Common myeloid progenitor, CD34-positive (primary cell): Measurements from ENCODE around the gene HNRNPH1.

ENCODE experiments used
- CTCF ChIA-PET: fragments of 350-600 bp; sonication (Branson Sonifier 250); formaldehyde crosslinking; loops from one replicate; lab custom pipeline; 2021; ENCODE audit warnings: antibody characterized with exemption; lab: Charles Lee
- POLR2A ChIA-PET: fragments of 350-600 bp; sonication (Branson Sonifier 250); formaldehyde crosslinking; loops from one replicate; lab custom pipeline; 2021; ENCODE audit warnings: antibody characterized with exemption; lab: Charles Lee
- DNase-seq, 3 donors: peaks; one replicate each; pipeline versions ENCODE4 v3.0.0 to v3.0.0-alpha.2; 2013
- H3K27ac ChIP-seq, 2 experiments: 1 replicate in 1 of 2; 2 replicates in 1 of 2; pipeline ENCODE4 v1.7.0; 2013; ENCODE audit warnings: inconsistent platforms in 2 of 2, low read length in 2 of 2, mild to moderate bottlenecking in 2 of 2, low read depth in 1 of 2, moderate library complexity in 1 of 2; ENCODE audit not compliant: severe bottlenecking in 2 of 2, insufficient read depth in 1 of 2, poor library complexity in 1 of 2
- H3K27me3 ChIP-seq, 5 experiments: replicated peaks in 2 of 5; 1 replicate in 3 of 5; 2 replicates in 2 of 5; pipeline versions ENCODE4 v1.6.1 to v1.7.0; 2013; ENCODE audit warnings: low read length in 4 of 5, mild to moderate bottlenecking in 2 of 5, moderate library complexity in 2 of 5, inconsistent platforms in 1 of 5; ENCODE audit not compliant: insufficient read depth in 5 of 5, control insufficient read depth in 4 of 5
- H3K36me3 ChIP-seq, 4 experiments: 1 replicate in 2 of 4; 2 replicates in 2 of 4; pipeline versions ENCODE4 v1.6.1 to v1.7.0; 2013; ENCODE audit warnings: low read length in 3 of 4, control low read depth in 1 of 4, mild to moderate bottlenecking in 1 of 4; ENCODE audit not compliant: control insufficient read depth in 4 of 4, insufficient read depth in 4 of 4
- H3K4me1 ChIP-seq, 4 experiments: 1 replicate in 3 of 4; 2 replicates in 1 of 4; pipeline versions ENCODE4 v1.6.1 to v1.7.1; 2013; ENCODE audit warnings: low read length in 3 of 4, mild to moderate bottlenecking in 3 of 4, control low read depth in 1 of 4, inconsistent platforms in 1 of 4, moderate library complexity in 1 of 4; ENCODE audit not compliant: control insufficient read depth in 4 of 4, insufficient read depth in 4 of 4; ENCODE audit errors: control extremely low read depth in 1 of 4
- H3K4me3 ChIP-seq, 7 experiments: 1 replicate in 4 of 7; 2 replicates in 3 of 7; pipeline versions ENCODE4 v1.5.1 to v1.7.0; 2013; ENCODE audit warnings: mild to moderate bottlenecking in 7 of 7, low read length in 6 of 7, moderate library complexity in 6 of 7, inconsistent platforms in 2 of 7, low read depth in 2 of 7, control low read depth in 1 of 7; ENCODE audit not compliant: insufficient read depth in 4 of 7, control insufficient read depth in 1 of 7; ENCODE audit errors: extremely low read depth in 1 of 7
- H3K9me3 ChIP-seq, 5 experiments: 1 replicate in 4 of 5; 2 replicates in 1 of 5; pipeline versions ENCODE4 v1.6.1 to v1.7.1; 2013; ENCODE audit warnings: low read length in 4 of 5, mild to moderate bottlenecking in 2 of 5, inconsistent platforms in 1 of 5, low read depth in 1 of 5, moderate library complexity in 1 of 5; ENCODE audit not compliant: control insufficient read depth in 4 of 5, insufficient read depth in 2 of 5; ENCODE audit errors: control extremely low read depth in 1 of 5
- WGBS: methylation state at CpG from one replicate; pipeline ENCODE4 v1.1.5; 2013; ENCODE audit not compliant: insufficient coverage; 5-methylcytosine and 5-hydroxymethylcytosine counted together

Gene HNRNPH1

DNA sequence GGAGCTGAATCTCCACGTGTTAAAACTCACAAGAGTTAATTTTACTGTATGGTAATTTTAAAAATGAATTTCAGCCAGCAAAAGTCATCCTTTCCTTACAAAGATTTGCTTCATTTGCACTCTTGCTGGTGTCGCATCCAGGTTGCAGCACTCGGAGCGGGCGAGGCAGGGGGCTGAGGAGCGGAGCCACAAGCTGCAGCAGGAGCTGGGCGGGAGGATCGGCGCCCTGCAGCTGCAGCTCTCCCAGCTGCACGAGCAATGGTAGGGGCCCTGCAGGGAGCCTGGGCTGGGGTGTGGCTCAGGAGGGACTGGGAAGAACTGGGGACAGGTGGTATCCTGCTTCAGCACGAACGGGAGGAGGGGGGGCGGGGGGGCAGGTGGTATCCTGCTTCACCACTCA, 27.1 kb downstream of the HNRNPH1 start:
- no peak overlapping the region for H3K4me3 ChIP-seq
- no peaks in the 10 kb centered on the region for H3K9me3 ChIP-seq
- H3K4me1 ChIP-seq = no peaks in the 10 kb centered on the region
- no peaks in the 10 kb centered on the region for H3K27me3 ChIP-seq
- ChIA-PET CTCF (interaction anchor here (0.6 to 1.0 kb wide), 3 partner anchors 21 to 116 kb away, joined by 3 to 7 read pairs (median 3); no protein-coding TSS in a partner anchor), POLR2A (no interaction called here)
- peaks cover 35 to 85% (median 52%) of the 10 kb centered on the region in 4 experiments for H3K36me3 ChIP-seq
- no peak overlapping the region for H3K27ac ChIP-seq
- no peak for DNase-seq
- WGBS = 98% methylated on average over 9 of the region's 13 CpGs

DNA sequence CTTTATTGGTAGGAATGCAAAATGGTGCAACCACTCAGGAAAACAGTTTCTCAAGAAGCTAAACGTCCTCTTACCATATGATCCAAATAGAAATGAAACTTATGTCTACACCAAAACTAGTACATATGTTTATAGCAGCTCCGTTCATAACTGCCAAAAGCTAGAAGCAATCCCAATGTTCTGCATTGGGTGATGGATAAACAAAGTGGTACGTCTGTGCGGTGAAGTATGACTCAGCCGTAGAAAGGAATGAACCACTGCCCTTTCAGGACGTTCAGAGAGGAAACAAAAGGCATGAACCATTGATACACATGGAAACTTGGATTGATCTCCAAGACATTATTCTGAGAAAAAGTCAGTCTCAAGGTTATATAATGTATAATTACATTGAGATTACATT, 27.6 kb downstream of the HNRNPH1 start:
- H3K27me3 ChIP-seq = no peaks in the 10 kb centered on the region
- CTCF ChIA-PET = interaction anchor here (0.8 to 1.0 kb wide), 3 partner anchors 9 to 99 kb away, joined by 3 read pairs; no protein-coding TSS in a partner anchor
- H3K9me3 ChIP-seq = no peaks in the 10 kb centered on the region
- H3K4me3 ChIP-seq = no peak overlapping the region
- WGBS = 89% methylated on average over 5 of the region's 6 CpGs
- POLR2A ChIA-PET = no interaction called here
- H3K4me1 ChIP-seq = no peaks in the 10 kb centered on the region
- H3K27ac ChIP-seq = no peak overlapping the region
- peaks cover 34 to 88% (median 52%) of the 10 kb centered on the region in 4 experiments for H3K36me3 ChIP-seq
- DNase-seq = no peak

GRCh38 chr5:179588166-179588565, 35.3 kb downstream of the HNRNPH1 start:
- peaks cover 18 to 67% (median 44%) of the 10 kb centered on the region in 4 experiments for H3K36me3 ChIP-seq
- DNase-seq = no peak
- no peak overlapping the region for H3K27ac ChIP-seq
- H3K4me1 ChIP-seq = no peaks in the 10 kb centered on the region
- no peaks in the 10 kb centered on the region for H3K27me3 ChIP-seq
- ChIA-PET POLR2A (interaction anchor here (0.6 kb wide), 1 partner anchor 26 kb away, joined by 3 read pairs; no protein-coding TSS in a partner anchor), CTCF (no interaction called here)
- no peak overlapping the region for H3K4me3 ChIP-seq
- 100% methylated on average over 2 of the region's 3 CpGs for WGBS
- H3K9me3 ChIP-seq = no peaks in the 10 kb centered on the region

GRCh38 chr5:179585941-179586401, 37.5 kb downstream of the HNRNPH1 start:
- CTCF ChIA-PET = interaction anchor here (1.1 to 1.9 kb wide), 6 partner anchors 10 to 22 kb away, joined by 3 to 9 read pairs (median 4); no protein-coding TSS in a partner anchor
- Histone ChIP-seq H3K4me1 (no peaks in the 10 kb centered on the region), H3K36me3 (peaks cover 11 to 68% (median 47%) of the 10 kb centered on the region in 4 experiments), H3K4me3 (no peak overlapping the region), H3K27ac (peak overlapping the region in 1 of 2 experiments; percentile 43), H3K27me3 (no peaks in the 10 kb centered on the region), H3K9me3 (no peaks in the 10 kb centered on the region)
- 57% methylated on average over 7 of the region's 9 CpGs for WGBS
- POLR2A ChIA-PET = interaction anchor here (0.6 to 0.8 kb wide), 2 partner anchors 90 to 818 kb away, joined by 3 read pairs; no protein-coding TSS in a partner anchor
- no peak for DNase-seq

DNA sequence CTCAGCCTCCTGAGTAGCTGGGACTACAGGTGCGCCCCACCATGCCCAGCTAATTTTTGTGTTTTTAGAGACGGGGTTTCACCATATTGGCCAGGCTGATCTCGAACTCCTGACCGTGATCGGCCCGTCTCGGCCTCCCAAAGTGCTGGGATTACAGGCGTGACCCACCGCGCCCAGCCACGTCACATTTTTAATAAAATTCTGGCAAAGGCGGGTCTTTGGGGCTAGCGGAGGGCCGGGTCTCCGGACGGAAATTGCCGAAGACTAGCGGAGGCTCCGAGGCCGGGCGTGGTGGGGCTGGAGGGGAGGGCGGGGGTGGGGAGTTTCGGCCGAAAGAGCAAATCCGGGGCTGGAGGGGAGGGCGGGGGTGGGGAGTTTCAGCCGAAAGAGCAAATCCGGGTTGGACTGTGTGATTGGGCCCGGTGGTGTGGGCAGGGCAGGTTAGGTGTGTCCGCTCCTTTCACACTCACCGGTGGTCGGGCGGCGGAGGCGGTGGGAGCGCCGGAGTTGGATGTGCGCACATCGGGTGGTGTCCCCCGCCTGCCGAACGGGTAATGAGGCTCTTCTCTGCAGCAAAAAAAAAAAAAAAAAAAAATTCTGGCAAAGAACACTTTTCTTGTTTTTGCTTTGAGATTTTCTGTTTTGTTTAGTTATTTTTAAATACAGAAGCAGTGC, 46.0 kb downstream of the HNRNPH1 start:
- Histone ChIP-seq H3K36me3 (peaks cover 5 to 61% (median 38%) of the 10 kb centered on the region in 4 experiments), H3K9me3 (no peaks in the 10 kb centered on the region), H3K4me1 (peaks cover 0 to 3% (median under 1%) of the 10 kb centered on the region in 4 experiments), H3K27me3 (no peaks in the 10 kb centered on the region), H3K27ac (no peak overlapping the region), H3K4me3 (no peak overlapping the region)
- CTCF ChIA-PET = no interaction called here
- 96% methylated on average over 17 of the region's 42 CpGs for WGBS
- DNase-seq = no peak
- POLR2A ChIA-PET = no interaction called here

GRCh38 chr5:179572386-179572785, 51.1 kb downstream of the HNRNPH1 start:
- no peak for DNase-seq
- H3K4me3 ChIP-seq = no peak overlapping the region
- 94% methylated on average over 7 of the region's 8 CpGs for WGBS
- H3K27me3 ChIP-seq = no peaks in the 10 kb centered on the region
- ChIA-PET CTCF (interaction anchor here (0.8 kb wide), 1 partner anchor 40 kb away, joined by 4 read pairs; no protein-coding TSS in a partner anchor), POLR2A (no interaction called here)
- no peak overlapping the region for H3K27ac ChIP-seq
- no peaks in the 10 kb centered on the region for H3K9me3 ChIP-seq
- H3K4me1 ChIP-seq = peaks cover 4 to 34% (median 22%) of the 10 kb centered on the region in 4 experiments
- peaks cover 2 to 56% (median 40%) of the 10 kb centered on the region in 4 experiments for H3K36me3 ChIP-seq

GRCh38 chr5:179568721-179569120, 54.8 kb downstream of the HNRNPH1 start:
- ChIA-PET CTCF (no interaction called here), POLR2A (interaction anchor here (0.6 kb wide), 1 partner anchor 9 kb away, joined by 3 read pairs; no protein-coding TSS in a partner anchor)
- Histone ChIP-seq H3K27ac (peak overlapping the region; percentile 46 to 76), H3K4me3 (peak overlapping the region in 4 of 7 experiments; percentile 20 to 73 (median 56)), H3K27me3 (no peaks in the 10 kb centered on the region), H3K4me1 (peaks cover 4 to 34% (median 22%) of the 10 kb centered on the region in 4 experiments), H3K9me3 (no peaks in the 10 kb centered on the region), H3K36me3 (peaks cover 0 to 56% (median 43%) of the 10 kb centered on the region in 4 experiments)
- WGBS = 0% methylated on average over 3 of the region's 7 CpGs
- peak; percentile 51 to 62 (median 55) for DNase-seq
